T-cell (primary cell): Measurements from ENCODE around the gene TMEM236. TPM values are rescaled to one million over a fixed set of nuclear protein-coding genes. Genes with fewer than 3 reads are reported as not detected.

Experiments used
- ATAC-seq, 4 experiments: fragments of 200-7000 bp in 3 of 4; fragments of 150-1000 bp in 1 of 4; cut with Tn5 transposase; replicated peaks in 1 of 4; 1 replicate in 3 of 4; 2 replicates in 1 of 4; pipeline ENCODE4 v1.10.0; 2021; ENCODE audit warnings: moderate library complexity in 3 of 4, mild to moderate bottlenecking in 2 of 4, moderate number of reproducible peaks in 1 of 4
- CTCF ChIA-PET, 2 donors: fragments of 300-600 bp; sonication (Branson Sonifier 250); formaldehyde crosslinking; loops; one replicate each; lab custom pipeline; 2022; ENCODE audit warnings: antibody characterized with exemption in 2 of 2; lab: Charles Lee
- POLR2A ChIA-PET, 2 donors: fragments of 300-600 bp; sonication (Branson Sonifier 250); formaldehyde crosslinking; loops; one replicate each; lab custom pipeline; 2022; ENCODE audit warnings: antibody characterized with exemption in 2 of 2; lab: Charles Lee
- DNase-seq, 35 experiments: peaks; one replicate each; pipeline versions ENCODE4 v3.0.0 to v3.0.0-alpha.2; 2013 to 2023
- H3K27ac ChIP-seq: one replicate; pipeline ENCODE4 v1.5.1; 2013; ENCODE audit warnings: low read length
- H3K27me3 ChIP-seq, 2 experiments: replicated peaks in 1 of 2; 1 replicate in 1 of 2; 2 replicates in 1 of 2; pipeline versions ENCODE4 v1.6.1 to v1.7.0; 2013; ENCODE audit warnings: low read length in 1 of 2, mixed read lengths in 1 of 2; ENCODE audit not compliant: control insufficient read depth in 2 of 2, insufficient read depth in 2 of 2; ENCODE audit errors: extremely low read depth in 1 of 2
- H3K36me3 ChIP-seq, 2 donors: 1 replicate in 1 of 2; 2 replicates in 1 of 2; pipeline versions ENCODE4 v1.6.1 to v1.7.0; 2013; ENCODE audit warnings: low read length in 1 of 2; ENCODE audit not compliant: control insufficient read depth in 2 of 2, insufficient read depth in 1 of 2; ENCODE audit errors: extremely low read depth in 1 of 2
- H3K4me1 ChIP-seq, 2 experiments: 1 replicate in 1 of 2; 2 replicates in 1 of 2; pipeline versions ENCODE4 v1.6.1 to v1.7.0; 2013; ENCODE audit warnings: low read length in 2 of 2, mixed read lengths in 1 of 2; ENCODE audit not compliant: insufficient read depth in 2 of 2, control insufficient read depth in 1 of 2; ENCODE audit errors: extremely low read depth in 1 of 2
- H3K4me3 ChIP-seq, 2 donors: 1 replicate in 1 of 2; 2 replicates in 1 of 2; pipeline versions ENCODE4 v1.5.1 to v1.7.0; 2013; ENCODE audit warnings: mild to moderate bottlenecking in 2 of 2, low read length in 1 of 2, moderate library complexity in 1 of 2; ENCODE audit not compliant: control insufficient read depth in 1 of 2; ENCODE audit errors: extremely low read depth in 1 of 2
- H3K9me3 ChIP-seq: 2 replicates; pipeline ENCODE4 v1.7.0; 2013
- H3K27ac Mint-ChIP-seq, 2 donors: one replicate each; pipeline ENCODE4 v1.8.0; 2020 to 2021; ENCODE audit warnings: mild to moderate bottlenecking in 2 of 2, mixed read lengths in 2 of 2
- H3K27me3 Mint-ChIP-seq, 2 donors: one replicate each; pipeline ENCODE4 v1.8.0; 2021 to 2022; ENCODE audit warnings: mixed read lengths in 2 of 2
- H3K36me3 Mint-ChIP-seq: one replicate; pipeline ENCODE4 v1.8.0; 2021; ENCODE audit warnings: mixed read lengths
- H3K4me1 Mint-ChIP-seq, 3 donors: one replicate each; pipeline ENCODE4 v1.8.0; 2020 to 2022; ENCODE audit warnings: mixed read lengths in 3 of 3, mild to moderate bottlenecking in 1 of 3
- H3K4me3 Mint-ChIP-seq, 3 donors: one replicate each; pipeline ENCODE4 v1.8.0; 2020 to 2022; ENCODE audit warnings: mild to moderate bottlenecking in 3 of 3, mixed read lengths in 3 of 3, moderate library complexity in 3 of 3
- H3K9me3 Mint-ChIP-seq, 3 donors: one replicate each; pipeline ENCODE4 v1.8.0; 2020 to 2022; ENCODE audit warnings: mixed read lengths in 3 of 3
- WGBS: methylation state at CpG from one replicate; pipeline ENCODE4 v1.1.5; 2013; ENCODE audit warnings: missing lambda C conversion rate; ENCODE audit not compliant: insufficient coverage; 5-methylcytosine and 5-hydroxymethylcytosine counted together
- total RNA-seq, 35 experiments: library from RNA in 6 of 35; stranded (reverse) in 6 of 35; fragments of 120-200 nt in 1 of 35; gene quantifications; one replicate each; pipeline versions ENCODE4 v1.2.1 to v1.2.4 and lab custom pipeline; 2013 to 2026

The TMEM236 gene
- total RNA-seq, 5 donors from 2014 or later (not counting 1 experiment from before 2014, with no cell fraction given): 0.03 to 0.38 (median 0.07) TPM; not detected in 1

DNA sequence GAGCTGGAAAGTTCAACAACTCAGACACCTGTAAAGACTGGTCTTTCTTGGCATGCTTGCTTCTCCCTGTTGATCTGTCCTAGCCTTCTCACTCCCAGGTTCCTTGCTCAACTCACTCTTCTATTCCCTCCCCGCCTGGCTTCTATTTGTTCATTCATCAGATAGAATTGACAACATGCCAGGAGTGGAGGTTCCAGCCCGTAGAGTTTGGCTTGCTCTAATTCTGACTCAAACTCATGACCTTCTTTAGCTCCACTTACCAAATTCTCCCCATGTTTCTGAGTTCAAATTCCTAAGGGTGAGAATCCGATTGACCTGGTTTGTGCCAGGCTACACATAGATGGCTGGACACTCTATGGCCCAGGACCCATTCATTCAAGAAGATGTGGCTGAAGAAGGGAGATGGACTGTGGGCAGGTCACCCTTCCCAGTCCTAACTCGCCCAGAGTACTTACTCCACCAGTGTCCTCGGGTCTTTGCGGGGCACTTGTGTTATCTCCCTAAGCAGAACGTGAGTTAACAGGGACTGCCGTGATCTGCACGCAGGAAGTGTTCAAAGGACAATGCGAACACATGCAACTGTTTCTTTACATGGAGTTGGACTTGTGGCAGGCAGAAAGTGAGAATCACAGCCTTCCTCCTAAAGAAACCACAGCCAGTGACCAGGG is 4.0 kb upstream of the TMEM236 start:
- CTCF ChIA-PET: interaction anchor here (0.6 to 2.1 kb wide), 2 partner anchors 42 to 140 kb away, joined by 3 to 5 read pairs; no protein-coding TSS in a partner anchor

DNA sequence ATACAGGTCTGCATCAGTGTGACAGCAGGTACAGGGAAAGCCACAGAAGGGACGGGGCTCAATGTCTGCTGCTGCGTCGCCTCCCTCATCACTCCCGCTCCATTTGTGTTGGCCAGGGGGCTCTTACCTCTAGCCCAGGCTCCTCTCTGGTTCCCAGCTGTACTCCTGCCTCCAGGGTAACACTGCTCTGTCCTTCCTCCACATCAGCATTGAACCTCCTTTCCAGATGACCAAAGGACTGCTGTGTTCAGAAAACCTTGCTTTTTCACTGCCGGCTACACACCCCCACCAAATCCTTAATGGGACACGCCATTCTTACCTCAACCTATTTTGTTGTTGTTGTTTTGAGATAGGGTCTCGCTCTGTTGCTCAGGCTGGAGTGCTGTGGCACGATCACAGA is 2.1 kb upstream of the TMEM236 start:
- H3K4me1 Mint-ChIP-seq: no peaks in the 10 kb centered on the region
- no peak for DNase-seq
- no peak overlapping the region for H3K4me3 Mint-ChIP-seq
- 91% methylated on average over 4 of the region's 8 CpGs for WGBS
- CTCF ChIA-PET: interaction anchor here in 1 of 2 donors (0.7 kb wide), 1 partner anchor 183 kb away, joined by 3 read pairs; no protein-coding TSS in a partner anchor
- no peak for ATAC-seq
- Histone ChIP-seq H3K27ac (no peak overlapping the region), H3K27me3 (no peaks in the 10 kb centered on the region), H3K9me3 (no peaks in the 10 kb centered on the region), H3K4me1 (no peaks in the 10 kb centered on the region), H3K36me3 (no peaks in the 10 kb centered on the region), H3K4me3 (no peak overlapping the region)
- POLR2A ChIA-PET: no interaction called here
- no peaks in the 10 kb centered on the region for H3K9me3 Mint-ChIP-seq
- no peaks in the 10 kb centered on the region for H3K27me3 Mint-ChIP-seq
- no peaks in the 10 kb centered on the region for H3K36me3 Mint-ChIP-seq
- no peak overlapping the region for H3K27ac Mint-ChIP-seq

More for the DNA sequence above, 4.0 kb upstream of the TMEM236 start:
- Histone ChIP-seq H3K4me3 (no peak overlapping the region), H3K27me3 (no peaks in the 10 kb centered on the region), H3K9me3 (no peaks in the 10 kb centered on the region), H3K36me3 (no peaks in the 10 kb centered on the region), H3K27ac (no peak overlapping the region), H3K4me1 (peaks cover under 1 to 3% of the 10 kb centered on the region in 2 experiments)
- H3K9me3 Mint-ChIP-seq: no peaks in the 10 kb centered on the region
- H3K4me1 Mint-ChIP-seq: peaks cover 3 to 8% (median 5%) of the 10 kb centered on the region in 3 donors
- 87% methylated on average over 4 of the region's 10 CpGs for WGBS
- H3K4me3 Mint-ChIP-seq: no peak overlapping the region
- H3K36me3 Mint-ChIP-seq: no peaks in the 10 kb centered on the region
- H3K27me3 Mint-ChIP-seq: no peaks in the 10 kb centered on the region
- DNase-seq (no peak), ATAC-seq (no peak)
- no peak overlapping the region for H3K27ac Mint-ChIP-seq
- POLR2A ChIA-PET: no interaction called here

DNA sequence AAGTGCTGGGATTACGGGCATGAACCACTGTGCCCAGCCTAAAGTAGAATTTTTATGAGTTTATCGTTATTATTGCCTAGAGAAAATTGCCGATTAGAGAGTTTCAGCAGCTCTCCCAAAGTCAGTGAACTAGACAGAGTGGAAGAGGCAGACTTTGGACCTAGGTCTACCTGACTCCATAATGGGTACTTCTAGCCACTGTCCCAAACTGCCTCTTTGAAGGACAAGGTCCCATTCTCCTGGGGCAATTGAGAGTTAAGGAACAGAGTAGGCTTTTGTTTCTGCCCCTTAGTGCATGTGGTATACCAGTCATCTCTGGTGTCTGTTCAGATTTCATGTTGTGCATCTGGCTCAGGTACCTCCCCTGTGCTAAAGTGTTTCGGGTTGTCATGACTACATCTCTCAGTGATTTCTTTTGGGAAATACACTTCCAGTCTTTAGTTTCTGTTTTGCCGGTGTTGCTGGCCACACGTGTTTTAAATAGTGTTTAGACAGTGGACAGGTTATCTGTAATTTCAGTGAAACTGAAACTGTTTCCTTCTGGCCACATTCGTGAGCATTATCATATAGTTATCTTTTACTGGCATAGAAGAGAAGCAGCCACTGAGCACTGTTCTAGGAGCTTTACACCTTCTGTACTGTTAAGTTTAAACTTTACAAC is 4.7 kb downstream of the TMEM236 start:
- CTCF ChIA-PET: no interaction called here
- H3K4me3 Mint-ChIP-seq: no peak overlapping the region
- no peak overlapping the region for H3K27ac Mint-ChIP-seq
- ATAC-seq: no peak
- H3K27me3 ChIP-seq: no peaks in the 10 kb centered on the region
- peaks cover 0 to 7% (median 4%) of the 10 kb centered on the region in 3 donors for H3K4me1 Mint-ChIP-seq
- no peak for DNase-seq
- H3K27ac ChIP-seq: no peak overlapping the region
- H3K9me3 ChIP-seq: no peaks in the 10 kb centered on the region
- no peaks in the 10 kb centered on the region for H3K27me3 Mint-ChIP-seq
- 80% methylated on average over 2 of the region's 7 CpGs for WGBS
- no peak overlapping the region for H3K4me3 ChIP-seq
- H3K9me3 Mint-ChIP-seq: no peaks in the 10 kb centered on the region
- no peaks in the 10 kb centered on the region for H3K36me3 Mint-ChIP-seq
- POLR2A ChIA-PET: no interaction called here
- no peaks in the 10 kb centered on the region for H3K4me1 ChIP-seq
- no peaks in the 10 kb centered on the region for H3K36me3 ChIP-seq

DNA sequence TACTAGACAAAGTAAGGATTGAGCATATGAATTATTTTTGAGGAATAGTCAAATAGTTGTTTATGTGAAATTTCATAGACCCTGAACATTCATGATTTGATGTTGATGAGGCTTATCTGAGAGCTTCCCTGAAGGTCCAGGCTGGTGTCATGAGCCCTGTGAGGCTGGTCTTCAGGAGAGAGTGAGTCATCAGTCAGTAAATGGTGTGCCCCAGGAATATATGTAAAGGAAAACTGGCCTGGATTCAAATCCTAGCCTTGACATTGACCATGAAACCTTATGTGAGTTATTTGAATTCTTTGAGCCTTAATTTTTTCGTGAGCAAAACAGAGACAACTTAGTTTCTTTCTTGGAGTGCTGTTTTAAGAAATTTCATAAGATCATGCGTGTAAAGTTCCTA is 6.2 kb downstream of the TMEM236 start:
- Histone ChIP-seq H3K4me1 (no peaks in the 10 kb centered on the region), H3K27ac (no peak overlapping the region), H3K27me3 (no peaks in the 10 kb centered on the region), H3K4me3 (no peak overlapping the region), H3K9me3 (no peaks in the 10 kb centered on the region), H3K36me3 (no peaks in the 10 kb centered on the region)
- no CpG with 5 or more reads among the region's 2 CpGs for whole genome bisulfite sequencing
- ATAC-seq (no peak), DNase-seq (no peak)
- Mint-ChIP-seq H3K9me3 (no peaks in the 10 kb centered on the region), H3K4me1 (peaks cover 0 to 7% (median 4%) of the 10 kb centered on the region in 3 donors), H3K27me3 (no peaks in the 10 kb centered on the region), H3K27ac (no peak overlapping the region), H3K36me3 (no peaks in the 10 kb centered on the region), H3K4me3 (no peak overlapping the region)
- POLR2A ChIA-PET: interaction anchor here in 1 of 2 donors (0.5 kb wide), 1 partner anchor 897 kb away, joined by 3 read pairs; no protein-coding TSS in a partner anchor
- CTCF ChIA-PET: interaction anchor here in 1 of 2 donors (1.2 kb wide), 1 partner anchor 16 kb away, joined by 5 read pairs; no protein-coding TSS in a partner anchor

DNA sequence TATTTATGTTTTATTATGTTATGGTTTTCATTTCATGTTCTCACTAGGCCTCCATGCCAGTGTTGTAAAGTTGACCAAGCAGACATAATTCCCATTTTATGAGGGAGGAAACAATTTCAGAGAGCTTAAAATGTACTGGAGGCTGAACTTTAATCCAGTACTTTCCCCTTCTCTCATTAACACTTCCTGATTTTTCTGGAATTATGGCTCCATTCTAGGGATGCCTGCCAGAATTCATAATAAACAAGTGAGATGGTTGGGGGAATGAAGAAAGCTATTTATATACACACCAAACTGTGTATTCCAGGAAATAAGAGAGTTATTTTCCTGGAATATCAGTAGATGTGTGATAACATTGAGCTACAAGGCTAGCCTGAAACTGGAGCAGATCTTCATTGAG is 6.9 kb downstream of the TMEM236 start:
- Mint-ChIP-seq H3K4me1 (peaks cover 0 to 7% (median 4%) of the 10 kb centered on the region in 3 donors), H3K27ac (no peak overlapping the region), H3K9me3 (no peaks in the 10 kb centered on the region), H3K36me3 (no peaks in the 10 kb centered on the region), H3K27me3 (peaks cover 0 to 2% of the 10 kb centered on the region in 2 donors), H3K4me3 (no peak overlapping the region)
- no peaks in the 10 kb centered on the region for H3K36me3 ChIP-seq
- no peak overlapping the region for H3K4me3 ChIP-seq
- no peaks in the 10 kb centered on the region for H3K4me1 ChIP-seq
- ChIA-PET POLR2A (no interaction called here), CTCF (interaction anchor here in 1 of 2 donors (1.2 kb wide), 1 partner anchor 17 kb away, joined by 5 read pairs; no protein-coding TSS in a partner anchor)
- DNase-seq (no peak), ATAC-seq (no peak)
- H3K9me3 ChIP-seq: no peaks in the 10 kb centered on the region
- H3K27me3 ChIP-seq: no peaks in the 10 kb centered on the region
- no peak overlapping the region for H3K27ac ChIP-seq

DNA sequence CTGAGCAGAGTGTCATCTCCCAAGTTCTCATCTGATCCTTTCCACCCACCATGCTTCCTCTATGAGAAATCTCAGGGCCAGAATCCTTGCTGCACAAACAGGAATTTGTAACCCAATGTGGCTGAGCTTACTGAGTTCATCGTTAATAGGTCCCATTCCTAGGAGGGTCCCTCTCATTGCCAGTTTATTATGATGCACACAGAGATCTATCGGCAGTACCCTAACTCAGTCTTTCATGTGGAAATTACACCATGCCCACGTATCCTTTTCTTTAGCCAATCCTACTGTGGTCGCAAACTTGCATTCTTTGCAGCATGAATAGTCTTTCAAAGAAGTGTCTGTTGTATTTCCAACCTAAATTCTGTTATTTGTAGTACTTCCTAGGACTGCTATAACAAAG is 12.1 kb downstream of the TMEM236 start:
- no peaks in the 10 kb centered on the region for H3K9me3 ChIP-seq
- no peak overlapping the region for H3K27ac ChIP-seq
- Mint-ChIP-seq H3K27me3 (peaks cover 5 to 6% of the 10 kb centered on the region in 2 donors), H3K4me3 (no peak overlapping the region), H3K9me3 (peaks cover 0 to 8% (median 7%) of the 10 kb centered on the region in 3 donors), H3K36me3 (no peaks in the 10 kb centered on the region), H3K4me1 (no peaks in the 10 kb centered on the region), H3K27ac (no peak overlapping the region)
- H3K4me3 ChIP-seq: no peak overlapping the region
- CTCF ChIA-PET: interaction anchor here in 1 of 2 donors (0.6 kb wide), 1 partner anchor 9 kb away, joined by 3 read pairs; no protein-coding TSS in a partner anchor
- no peak for DNase-seq
- no peaks in the 10 kb centered on the region for H3K4me1 ChIP-seq
- WGBS: 71% methylated on average over 1 of the region's 4 CpGs
- H3K36me3 ChIP-seq: no peaks in the 10 kb centered on the region
- no peak for ATAC-seq
- POLR2A ChIA-PET: interaction anchor here in 1 of 2 donors (0.7 kb wide), 1 partner anchor 23 kb away, joined by 3 read pairs; no protein-coding TSS in a partner anchor
- peaks cover 0 to 2% of the 10 kb centered on the region in 2 experiments for H3K27me3 ChIP-seq
